ENCODE results near the gene CTBP2. TPM values are rescaled to one million over a fixed set of nuclear protein-coding genes. Genes with fewer than 3 reads are reported as not detected.

CTBP2 gene
- 46.7 TPM for total RNA-seq

DNA sequence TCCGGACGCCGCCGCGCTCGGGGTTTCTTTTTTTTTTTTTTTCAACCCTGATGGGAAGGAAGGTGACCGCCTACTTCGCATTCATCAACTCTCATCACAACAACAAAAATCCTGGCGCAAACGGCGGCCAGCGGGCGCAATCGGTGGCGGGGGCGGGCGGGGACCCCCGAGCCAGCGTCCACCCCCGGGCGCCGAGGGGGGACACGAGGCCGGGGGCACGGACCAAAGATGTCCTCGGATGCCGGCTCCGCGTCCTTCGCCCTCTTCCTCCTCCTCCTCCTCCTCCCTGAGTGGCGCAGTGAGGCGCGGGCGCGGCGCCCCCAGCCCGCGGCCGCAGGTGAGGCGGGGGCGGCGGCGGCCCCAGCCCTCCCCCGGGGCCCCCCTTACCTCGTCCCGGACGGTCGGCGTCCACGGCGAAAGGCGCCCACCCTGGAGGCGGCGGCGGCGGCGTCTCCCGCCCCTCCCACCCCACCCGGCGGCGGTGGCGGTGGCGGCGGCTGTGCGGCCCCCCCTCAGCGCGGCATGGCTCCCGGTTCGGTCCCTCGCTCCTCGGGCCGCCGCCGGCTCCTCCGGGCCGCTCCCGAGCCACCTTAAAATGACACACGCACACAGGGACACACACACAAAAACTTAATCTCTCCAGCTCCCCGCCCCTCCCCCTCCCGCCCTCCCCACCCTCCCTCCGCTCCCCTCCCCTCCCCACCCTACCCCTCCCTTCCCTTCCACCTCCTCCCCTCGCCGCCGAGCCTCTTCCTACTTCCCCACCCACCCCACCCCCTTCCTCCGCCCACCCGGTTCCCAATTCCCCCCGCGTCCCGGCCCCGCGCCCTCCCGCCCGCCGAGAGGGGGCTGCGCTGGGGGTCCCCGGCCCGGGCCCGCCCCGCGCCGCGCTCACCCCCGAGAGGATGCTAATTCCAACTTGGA lies at the start of gene CTBP2:
TSS of gene CTBP2 (minus strand) at position 632 of the 924 bp plus-strand sequence.
- ATAC-seq, result peak; percentile 49

- ATAC-seq, result no peak
These were observed 49.4 kb upstream of the CTBP2 start for GRCh38 chr10:125209591-125210355.

GRCh38 chr10:125208854-125209565 lies 48.6 kb upstream of the CTBP2 start:
- no peak for ATAC-seq

DNA sequence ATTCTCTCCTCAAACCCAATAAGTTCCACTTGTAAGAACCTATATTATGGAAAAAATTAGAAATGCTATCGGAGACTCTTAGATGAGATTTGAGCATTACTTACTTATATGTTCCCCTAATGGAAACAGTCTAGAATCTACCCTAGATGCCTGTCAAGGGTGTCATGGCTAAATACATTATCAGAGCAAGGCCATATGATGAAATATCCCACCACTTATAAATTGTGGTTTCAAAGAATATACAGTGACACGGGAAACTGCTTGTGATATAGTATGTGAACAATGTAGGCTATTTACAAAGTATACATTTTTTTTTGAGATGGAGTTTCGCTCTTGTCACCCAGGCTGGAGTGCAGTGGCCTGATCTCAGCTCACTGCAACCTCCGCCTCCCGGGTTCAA lies 46.3 kb upstream of the CTBP2 start:
- ATAC-seq, result no peak

- ATAC-seq, result no peak
These were observed 45.1 kb upstream of the CTBP2 start for GRCh38 chr10:125205431-125205830.

GRCh38 chr10:125204400-125204799 lies 44.0 kb upstream of the CTBP2 start:
- ATAC-seq, result no peak

GRCh38 chr10:125203186-125203800 lies 42.9 kb upstream of the CTBP2 start:
- no peak for ATAC-seq

GRCh38 chr10:125201791-125202622 lies 41.6 kb upstream of the CTBP2 start:
- ATAC-seq, result no peak

GRCh38 chr10:125201108-125201524 lies 40.8 kb upstream of the CTBP2 start:
- ATAC-seq, result peak; percentile 48

DNA sequence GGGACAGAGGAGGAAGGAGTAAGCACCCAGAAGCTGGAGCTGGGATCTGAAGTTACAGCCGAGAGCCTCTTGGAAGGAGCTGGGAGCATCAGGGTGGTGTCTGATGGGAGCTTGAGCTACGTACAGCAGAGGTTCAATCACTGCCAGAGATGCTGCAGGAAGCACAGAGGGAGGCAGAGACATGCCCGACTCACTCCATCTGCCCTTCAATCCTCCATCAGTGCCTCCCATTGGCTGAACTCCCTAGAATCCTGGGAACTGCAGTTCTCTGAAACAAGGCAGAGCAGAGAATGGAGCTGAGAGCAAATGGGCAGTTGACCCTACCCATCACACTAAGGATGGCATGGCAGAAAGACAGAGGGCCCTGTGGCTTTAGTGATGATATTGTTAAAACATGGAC lies 40.0 kb upstream of the CTBP2 start:
- ATAC-seq, result no peak

DNA sequence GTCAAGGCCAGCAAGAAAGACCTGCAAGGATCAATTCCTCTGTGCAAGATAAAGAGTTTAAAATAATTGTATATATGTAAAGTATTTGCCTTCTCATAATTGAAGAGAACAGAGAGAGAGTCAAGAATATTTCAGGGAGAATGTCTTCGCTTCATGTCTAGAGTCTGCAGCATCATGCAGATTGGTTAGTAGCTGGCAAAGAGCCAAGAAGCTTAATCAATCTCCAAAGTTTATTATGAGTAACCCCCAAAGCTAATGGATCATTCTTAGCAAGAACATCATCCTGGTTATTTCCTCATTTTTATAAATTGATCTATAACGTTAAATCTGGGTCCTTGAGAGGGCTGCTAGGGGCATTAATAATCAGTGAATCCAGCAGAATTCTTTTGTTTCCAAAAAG lies 38.9 kb upstream of the CTBP2 start:
- no peak for ATAC-seq

GRCh38 chr10:125194814-125195213 lies 34.5 kb upstream of the CTBP2 start:
- no peak for ATAC-seq

GRCh38 chr10:125193306-125193877 lies 33.0 kb upstream of the CTBP2 start:
- ATAC-seq, result no peak

DNA sequence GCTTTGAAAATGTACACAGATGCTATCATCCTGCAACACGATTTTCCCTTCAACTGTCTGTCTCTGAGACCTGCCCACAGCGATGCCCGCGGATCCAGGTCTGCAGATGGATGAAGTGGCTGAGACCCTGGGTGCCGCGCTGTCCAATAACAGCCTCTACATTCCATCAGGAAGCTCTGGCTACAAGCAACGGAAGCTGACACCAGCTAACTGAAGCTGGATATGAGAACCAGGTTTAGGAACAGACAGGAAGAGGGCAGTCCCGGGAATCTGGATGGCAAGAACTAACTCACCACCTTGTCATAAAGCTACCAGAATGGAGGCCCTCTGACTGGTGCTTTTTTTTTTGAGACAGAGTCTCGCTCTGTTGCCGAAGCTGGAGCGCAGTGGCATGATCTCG lies 32.3 kb upstream of the CTBP2 start:
- ATAC-seq, result no peak

DNA sequence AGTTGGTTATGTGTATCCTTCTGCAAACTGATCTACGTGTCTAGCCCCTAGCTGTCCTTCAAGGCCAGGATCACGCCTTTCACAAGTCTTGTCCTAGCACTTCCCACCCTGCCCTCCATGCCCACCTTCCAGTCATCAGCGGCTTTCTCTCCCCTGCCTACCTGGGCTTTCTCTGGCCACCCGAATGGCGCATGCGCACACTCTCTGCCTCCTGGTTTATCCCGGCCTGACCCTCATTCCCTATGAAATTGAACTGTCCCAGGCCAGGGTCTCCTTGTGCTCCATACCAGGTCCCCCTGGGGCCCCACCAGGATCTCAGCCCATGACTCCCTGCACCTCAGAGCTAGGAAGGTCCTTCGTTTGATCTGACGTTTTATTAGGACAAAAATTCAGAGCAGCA lies 31.6 kb upstream of the CTBP2 start:
- no peak for ATAC-seq

- ATAC-seq, result no peak
These were observed 30.6 kb upstream of the CTBP2 start for GRCh38 chr10:125190946-125191345.

GRCh38 chr10:125190414-125190813 lies 30.1 kb upstream of the CTBP2 start:
- no peak for ATAC-seq

DNA sequence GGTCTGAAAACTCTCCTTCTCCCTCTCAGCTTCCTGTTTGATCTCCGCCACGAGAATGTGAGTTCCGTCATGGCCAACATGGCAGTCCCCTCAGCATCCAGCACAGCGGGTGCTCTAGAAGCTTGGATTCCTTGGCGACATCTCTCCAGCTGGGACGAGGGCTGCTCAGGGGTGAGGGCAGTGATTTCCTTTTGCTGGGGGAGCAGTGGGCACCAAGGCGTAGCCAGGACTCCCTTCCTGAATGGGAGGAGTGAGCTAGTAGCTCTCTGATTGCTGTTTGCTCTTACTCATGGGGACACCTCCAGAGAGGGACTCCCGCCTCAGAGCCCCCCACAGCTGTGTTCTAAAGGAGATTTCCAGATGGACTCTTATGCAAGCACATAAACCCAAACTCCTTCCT lies 28.8 kb upstream of the CTBP2 start:
- ATAC-seq, result no peak

DNA sequence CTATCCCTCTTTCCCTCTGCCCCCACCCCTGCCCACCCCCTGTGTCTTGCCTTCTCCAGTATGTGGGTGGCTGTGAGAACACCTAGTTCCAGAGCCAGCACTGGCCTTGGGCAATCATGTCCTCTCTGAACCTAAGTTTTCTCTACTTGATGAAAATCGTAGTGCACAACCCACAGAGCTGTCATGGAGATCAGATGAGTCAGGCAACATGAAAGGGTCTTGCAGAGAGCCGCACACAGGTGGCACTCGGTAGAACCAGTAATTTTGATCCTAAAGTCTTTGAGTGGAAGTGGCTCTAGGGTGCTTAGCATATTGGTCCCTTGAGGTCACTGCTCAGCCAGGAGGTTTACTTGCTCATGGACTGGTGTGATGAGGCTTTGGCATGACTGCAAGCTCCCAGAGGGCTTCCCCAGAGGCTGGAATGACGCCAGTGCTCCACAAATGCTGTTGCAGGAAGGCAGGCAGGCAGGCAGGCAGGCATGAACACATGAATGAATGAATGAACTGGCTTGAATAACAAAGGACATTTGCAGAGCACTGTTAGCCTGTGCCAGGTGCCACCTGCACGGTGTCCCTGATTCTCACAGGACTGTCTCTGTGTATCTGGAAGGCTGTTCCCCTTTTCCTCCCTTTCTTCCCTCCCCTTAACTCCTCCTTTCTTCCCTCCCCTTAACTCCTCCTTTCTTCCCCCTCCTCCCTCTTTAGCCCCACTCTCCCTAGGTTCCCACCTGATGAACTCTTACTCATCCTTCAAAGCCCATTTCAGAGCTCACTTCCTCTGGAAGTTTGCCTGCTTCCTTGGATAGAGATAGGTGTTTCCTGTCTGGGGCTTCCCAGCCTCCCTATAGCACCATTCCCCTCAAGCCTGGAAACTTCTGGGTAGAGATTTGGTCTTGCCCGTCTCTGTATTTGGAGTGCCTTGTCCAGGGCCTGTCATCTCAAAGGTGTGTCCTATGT lies 27.2 kb upstream of the CTBP2 start:
- no peak for ATAC-seq
